Renal pelvis (tissue), 4 donors: ENCODE results near the gene SLC16A12. TPM values are rescaled to one million over a fixed set of nuclear protein-coding genes. Genes with fewer than 3 reads are reported as not detected.
"Not testable (repeated sequence)": the region's sequence is repeated elsewhere in the genome, so short reads cannot be mapped to it uniquely, and the experiment has no call there.

Experiments used
- DNase-seq: peaks from one replicate; pipeline ENCODE4 v3.0.0-alpha.2; 2013
- polyA plus RNA-seq, 3 donors: library from polyadenylated mRNA; unstranded; fragments of 120-200 nt; gene quantifications; one replicate each; pipeline ENCODE4 v1.2.1, GENCODE V29; 2013; ENCODE audit not compliant: insufficient read length in 3 of 3

SLC16A12 gene
- polyA plus RNA-seq, 3 donors: 18.7 to 32.1 (median 29.7) TPM

DNA sequence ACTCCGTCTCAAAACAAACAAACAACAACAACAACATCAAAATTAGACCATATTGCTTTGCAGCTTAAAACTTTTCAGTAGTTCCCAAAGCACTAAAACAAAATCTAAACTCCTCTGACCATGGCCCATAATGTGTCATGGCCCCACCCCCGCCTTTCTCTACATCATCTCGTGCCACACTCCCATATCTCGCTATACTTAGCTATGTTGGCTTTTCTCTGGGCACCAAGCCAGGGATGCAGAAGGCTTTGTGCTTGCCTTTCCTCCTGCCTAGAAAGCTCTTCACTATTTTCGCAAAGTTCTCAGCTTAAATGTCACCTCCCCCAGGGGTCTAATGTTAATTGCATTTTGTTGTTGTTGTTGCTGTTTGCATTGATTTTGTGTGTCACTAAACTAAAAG is 15.1 kb upstream of the SLC16A12 start:
- DNase-seq: no peak

DNA sequence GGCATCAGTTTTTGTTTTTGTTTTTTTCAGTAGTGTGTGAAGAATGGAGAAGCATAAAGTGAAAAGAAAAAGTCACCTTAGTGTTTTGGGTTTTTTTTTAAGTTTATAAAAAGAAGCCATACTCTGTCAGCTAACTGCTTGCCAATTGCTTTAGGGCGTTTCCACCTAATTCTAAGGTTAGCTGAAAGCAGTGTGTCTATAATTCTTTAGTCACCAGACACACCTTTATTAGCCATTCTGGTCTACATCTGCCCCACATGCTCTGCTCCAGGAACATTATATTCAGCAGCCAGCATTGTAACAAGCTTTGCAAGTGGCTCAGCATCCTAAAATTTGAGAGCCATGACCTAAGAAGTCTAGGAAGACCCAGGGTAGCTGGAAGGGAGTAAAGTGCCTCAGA is 14.1 kb upstream of the SLC16A12 start:
- DNase-seq: no peak

DNA sequence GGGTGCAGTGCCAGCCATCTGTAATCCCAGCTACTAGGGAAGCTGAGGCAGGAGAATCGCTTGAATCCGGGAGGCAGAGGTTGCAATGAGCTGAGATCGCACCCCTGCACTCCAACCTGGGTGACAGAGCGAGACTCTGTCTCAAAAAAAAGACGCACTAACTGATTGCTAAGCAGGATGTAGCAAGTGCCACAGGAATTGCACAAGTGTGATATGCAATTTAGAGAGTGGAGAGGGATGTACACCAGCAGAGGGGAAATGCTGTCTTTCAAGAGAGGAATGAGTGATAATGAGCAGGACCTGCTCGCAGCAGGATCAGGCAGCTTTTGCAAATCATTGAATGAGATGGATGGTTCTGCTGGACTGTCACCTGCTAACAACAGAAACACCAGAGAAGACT is 13.3 kb upstream of the SLC16A12 start:
- no peak for DNase-seq

- no peak for DNase-seq
Observed at GRCh38 chr10:89547853-89548513, 12.6 kb upstream of the SLC16A12 start.

GRCh38 chr10:89546651-89547050 is 11.3 kb upstream of the SLC16A12 start:
- not testable (repeated sequence) for DNase-seq

GRCh38 chr10:89543841-89544240 is 8.4 kb upstream of the SLC16A12 start:
- DNase-seq: no peak

- DNase-seq: no peak
Observed at GRCh38 chr10:89540420-89540949, 5.1 kb upstream of the SLC16A12 start.

DNA sequence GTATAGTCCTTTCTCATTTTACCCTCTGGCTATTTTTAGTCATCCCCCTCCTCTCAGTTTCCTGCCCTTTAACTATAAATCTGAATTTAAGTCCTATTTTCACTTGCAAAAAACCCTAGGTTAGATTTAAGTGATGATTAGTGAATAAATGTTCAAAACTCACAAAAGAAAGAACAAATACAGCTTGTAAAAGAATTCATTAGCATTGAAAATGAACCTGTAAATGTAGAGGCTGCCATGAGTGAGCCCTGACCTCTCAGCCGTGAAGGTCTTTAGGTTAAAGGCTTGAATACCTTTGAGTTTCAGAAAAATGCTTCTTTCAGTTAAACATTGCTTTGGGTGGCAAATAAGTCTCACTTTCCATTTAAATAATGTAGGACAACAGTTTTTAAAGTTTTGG is 2.0 kb upstream of the SLC16A12 start:
- no peak for DNase-seq

- DNase-seq: no peak
Observed at GRCh38 chr10:89536013-89536354, 590 bp upstream of the SLC16A12 start.

DNA sequence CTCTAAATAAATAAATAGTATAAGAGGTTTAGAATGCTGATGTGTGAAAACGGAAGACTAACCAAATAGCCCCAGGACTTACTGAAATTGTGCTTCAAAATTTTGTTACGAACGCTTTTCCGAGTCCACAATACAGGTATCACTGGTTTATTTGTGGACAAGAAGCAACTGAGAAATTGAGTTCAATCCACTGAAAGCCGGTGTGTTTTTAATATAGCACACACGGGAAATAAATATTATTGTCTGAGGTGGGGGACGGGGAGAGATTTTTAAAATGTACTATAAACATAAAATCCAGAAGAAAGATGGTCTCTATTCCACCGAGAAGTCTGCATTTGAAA is 598 bp downstream of the SLC16A12 start:
- DNase-seq: no peak

- DNase-seq: no peak
Observed at GRCh38 chr10:89532476-89532875, 2.9 kb downstream of the SLC16A12 start.

- DNase-seq: no peak
Observed at GRCh38 chr10:89531359-89531758, 4.0 kb downstream of the SLC16A12 start.

- not testable (repeated sequence) for DNase-seq
Observed at GRCh38 chr10:89529711-89530110, 5.7 kb downstream of the SLC16A12 start.

- DNase-seq: no peak
Observed at GRCh38 chr10:89526358-89526757, 9.0 kb downstream of the SLC16A12 start.

DNA sequence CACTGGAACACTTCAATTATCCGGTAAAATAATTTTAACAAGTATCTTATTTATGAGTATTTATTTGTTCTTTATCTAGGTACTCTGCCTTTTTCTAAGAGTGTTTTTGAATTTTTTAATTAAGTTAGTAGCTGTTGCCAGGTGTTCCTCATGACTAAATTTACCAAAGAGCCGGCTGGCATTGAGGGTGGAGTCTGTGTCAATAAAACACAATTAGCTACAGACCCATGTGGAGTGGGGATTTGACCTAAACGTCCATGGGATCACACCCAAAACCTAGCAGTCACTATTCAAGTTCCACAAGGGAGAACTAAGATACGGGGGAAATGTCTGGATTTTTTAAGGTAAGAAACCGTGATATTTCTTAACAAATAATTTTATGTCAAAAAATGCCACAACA is 9.8 kb downstream of the SLC16A12 start:
- no peak for DNase-seq

- DNase-seq: no peak
Observed at GRCh38 chr10:89524279-89524678, 11.1 kb downstream of the SLC16A12 start.

DNA sequence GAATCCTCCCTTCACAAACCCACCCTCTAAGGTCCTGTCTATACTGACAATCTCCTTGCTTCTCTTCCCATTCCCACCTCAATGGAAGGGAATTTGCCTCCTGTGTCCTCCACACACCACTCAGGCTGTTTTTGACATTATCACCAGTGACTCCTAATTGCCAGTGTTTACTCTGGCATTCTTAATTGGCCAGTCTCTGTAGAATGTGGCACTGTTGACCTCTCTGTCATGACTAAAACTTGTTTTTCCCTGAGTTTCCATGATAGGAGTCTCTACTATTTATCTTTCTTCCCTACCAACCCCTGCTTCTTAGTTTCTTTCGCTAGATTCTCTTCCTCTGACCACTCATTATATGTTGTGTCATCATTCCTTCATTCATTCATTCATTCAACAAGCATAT is 12.1 kb downstream of the SLC16A12 start:
- DNase-seq: no peak

- DNase-seq: no peak
Observed at GRCh38 chr10:89522463-89522862, 12.9 kb downstream of the SLC16A12 start.

DNA sequence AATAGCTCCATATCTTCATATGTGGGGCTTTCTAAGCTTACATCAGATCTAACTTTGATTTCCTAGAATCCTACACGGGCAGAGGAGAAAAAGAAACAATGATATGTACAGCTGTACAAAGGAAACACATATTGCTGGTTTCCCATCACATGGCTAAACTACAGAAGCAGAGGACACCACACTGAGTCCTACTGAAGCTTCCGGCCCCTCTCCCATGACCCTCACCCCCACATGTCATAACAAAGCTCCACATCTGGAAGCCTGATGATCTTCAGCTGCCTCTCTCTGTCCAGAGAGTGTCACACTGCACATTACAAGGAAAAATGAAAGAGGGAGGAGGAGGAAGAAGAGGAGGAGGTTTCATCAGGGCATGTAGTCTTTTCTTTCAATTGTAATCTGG is 14.0 kb downstream of the SLC16A12 start:
- DNase-seq: no peak

DNA sequence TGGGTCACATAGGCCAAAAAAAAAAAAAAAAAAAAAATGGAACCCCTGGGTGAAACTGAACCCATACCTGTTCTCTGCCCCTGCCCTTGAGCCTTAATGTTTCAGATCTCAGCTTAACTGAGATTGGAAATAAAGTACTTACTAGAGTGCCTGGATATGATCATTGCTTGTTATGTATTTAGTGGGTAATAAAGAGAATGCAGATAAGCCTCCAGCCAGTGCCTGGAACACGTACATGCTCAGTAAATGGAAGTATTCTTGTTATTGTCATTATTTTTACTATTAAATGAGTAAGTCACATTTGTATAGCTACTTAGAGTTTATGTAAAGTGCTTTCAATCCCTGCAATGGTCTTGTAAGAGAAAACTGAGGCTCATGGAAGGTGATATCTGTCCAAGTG is 14.7 kb downstream of the SLC16A12 start:
- DNase-seq: no peak

GRCh38 chr10:89518876-89519842 is 16.2 kb downstream of the SLC16A12 start:
- no peak for DNase-seq

GRCh38 chr10:89518108-89518507 is 17.3 kb downstream of the SLC16A12 start:
- DNase-seq: no peak

DNA sequence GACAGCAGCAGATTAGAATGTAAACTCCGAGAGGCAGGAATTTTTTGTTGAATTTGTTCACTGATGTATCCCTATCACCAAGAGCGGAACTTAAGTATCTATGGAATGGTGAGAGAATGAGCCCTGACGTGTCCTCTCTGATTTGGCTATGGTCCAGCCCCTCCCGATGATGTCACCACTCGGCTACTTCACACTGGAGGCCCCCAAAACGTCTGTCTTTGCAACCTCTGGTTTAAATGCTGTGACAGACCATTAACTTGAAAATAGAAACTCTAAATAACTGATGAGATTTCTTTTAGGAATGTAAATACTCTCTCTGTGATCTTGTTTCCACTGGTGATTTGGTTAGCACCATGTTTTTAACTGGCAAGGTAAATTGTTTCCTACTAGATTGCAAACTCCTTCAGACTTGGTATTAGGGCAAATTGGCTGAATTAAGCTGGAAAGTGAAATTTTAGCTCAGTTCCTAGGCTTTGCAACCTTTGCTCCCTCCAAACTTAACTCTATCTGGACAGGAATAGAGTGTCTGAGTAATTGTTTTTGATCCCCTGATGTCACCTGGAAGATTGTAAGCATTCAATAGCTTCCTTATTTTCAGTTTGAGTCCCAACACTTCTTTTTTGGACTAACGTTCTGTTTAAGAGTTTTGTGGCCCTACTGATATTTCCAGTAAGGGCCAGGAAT is 19.1 kb downstream of the SLC16A12 start:
- no peak for DNase-seq
